ENCODE data around the gene NDEL1. TPM values are rescaled to one million over a fixed set of nuclear protein-coding genes. Genes with fewer than 3 reads are reported as not detected.

The NDEL1 gene
- total and polyA plus RNA-seq, 7 donors: 24.6 to 79.2 (median 37.7) TPM

DNA sequence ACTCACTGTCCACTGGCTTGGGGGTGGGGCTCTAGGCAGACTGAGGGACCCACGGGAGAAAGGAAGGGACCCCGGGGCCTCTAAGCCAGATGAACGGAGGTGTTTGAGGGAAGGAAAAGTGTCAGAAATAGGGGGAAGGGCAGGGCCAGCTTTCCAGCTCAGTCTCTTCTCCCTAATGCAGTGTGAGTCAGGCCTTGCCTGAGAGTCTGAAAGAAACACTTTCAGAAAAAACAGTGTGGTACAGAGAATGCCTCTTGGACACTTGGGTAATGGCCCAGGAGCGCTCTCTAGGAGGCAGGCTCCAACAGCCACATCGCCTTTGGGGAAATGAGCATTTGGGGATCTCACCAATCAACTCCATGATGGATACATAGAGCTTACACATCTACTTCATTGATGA is 46.9 kb downstream of the NDEL1 start:
- no peaks in the 10 kb centered on the region for H3K4me1 ChIP-seq
- intact Hi-C loops (cut with DNase I): no loop called here
- no peak overlapping the region for H3K4me3 ChIP-seq
- TF ChIP-seq, protein P1, sequence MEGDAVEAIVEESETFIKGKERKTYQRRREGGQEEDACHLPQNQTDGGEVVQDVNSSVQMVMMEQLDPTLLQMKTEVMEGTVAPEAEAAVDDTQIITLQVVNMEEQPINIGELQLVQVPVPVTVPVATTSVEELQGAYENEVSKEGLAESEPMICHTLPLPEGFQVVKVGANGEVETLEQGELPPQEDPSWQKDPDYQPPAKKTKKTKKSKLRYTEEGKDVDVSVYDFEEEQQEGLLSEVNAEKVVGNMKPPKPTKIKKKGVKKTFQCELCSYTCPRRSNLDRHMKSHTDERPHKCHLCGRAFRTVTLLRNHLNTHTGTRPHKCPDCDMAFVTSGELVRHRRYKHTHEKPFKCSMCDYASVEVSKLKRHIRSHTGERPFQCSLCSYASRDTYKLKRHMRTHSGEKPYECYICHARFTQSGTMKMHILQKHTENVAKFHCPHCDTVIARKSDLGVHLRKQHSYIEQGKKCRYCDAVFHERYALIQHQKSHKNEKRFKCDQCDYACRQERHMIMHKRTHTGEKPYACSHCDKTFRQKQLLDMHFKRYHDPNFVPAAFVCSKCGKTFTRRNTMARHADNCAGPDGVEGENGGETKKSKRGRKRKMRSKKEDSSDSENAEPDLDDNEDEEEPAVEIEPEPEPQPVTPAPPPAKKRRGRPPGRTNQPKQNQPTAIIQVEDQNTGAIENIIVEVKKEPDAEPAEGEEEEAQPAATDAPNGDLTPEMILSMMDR (IDR thresholded peaks at IDR 0.05): no peak
- H3K9me3 ChIP-seq: no peaks in the 10 kb centered on the region
- DNase-seq (no peak), ATAC-seq (no peak)
- no peak overlapping the region for H3K27ac ChIP-seq
- peaks cover 0 to 15% of the 10 kb centered on the region in 2 donors for H3K36me3 ChIP-seq (ENCODE audit: insufficient read depth in 1 of 2, low read depth in 1 of 2)
- WGBS, 3 donors: 88 to 89% (median 88%) methylated on average over 5 of the region's 5 CpGs
- no peaks in the 10 kb centered on the region for H3K27me3 ChIP-seq (ENCODE audit: insufficient read depth in 3 of 3, low read length in 2 of 3)

DNA sequence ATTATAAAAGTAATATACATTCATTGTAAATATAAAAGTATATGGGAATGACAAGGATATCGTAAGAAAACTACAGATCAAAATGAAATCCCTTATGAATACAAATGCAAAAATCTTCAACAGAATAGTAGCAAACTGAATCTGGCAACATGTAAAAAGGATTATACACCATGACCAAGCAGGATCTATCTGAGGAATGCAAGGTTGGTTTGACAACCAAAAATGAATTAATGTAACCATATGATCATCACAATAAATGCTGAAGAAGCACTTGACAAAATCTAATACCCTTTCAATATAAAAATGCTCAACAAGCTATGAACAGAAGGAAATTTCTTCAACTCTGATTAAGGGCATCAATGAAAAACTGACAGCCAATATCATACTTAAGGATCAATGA is 48.8 kb downstream of the NDEL1 start:
- intact Hi-C loops (cut with DNase I): no loop called here
- ATAC-seq (no peak), DNase-seq (no peak)
- TF ChIP-seq, protein P1 (IDR thresholded peaks at IDR 0.05): no peak
- Histone ChIP-seq H3K27me3 (ENCODE audit: insufficient read depth in 3 of 3, low read length in 2 of 3) (no peaks in the 10 kb centered on the region), H3K36me3 (ENCODE audit: insufficient read depth in 1 of 2, low read depth in 1 of 2) (peaks cover 0 to 6% of the 10 kb centered on the region in 2 donors), H3K27ac (no peak overlapping the region), H3K4me3 (no peak overlapping the region), H3K9me3 (no peaks in the 10 kb centered on the region), H3K4me1 (no peaks in the 10 kb centered on the region)
- 95 to 100% (median 100%) methylated on average over 1 of the region's 1 CpG for WGBS, 3 donors

DNA sequence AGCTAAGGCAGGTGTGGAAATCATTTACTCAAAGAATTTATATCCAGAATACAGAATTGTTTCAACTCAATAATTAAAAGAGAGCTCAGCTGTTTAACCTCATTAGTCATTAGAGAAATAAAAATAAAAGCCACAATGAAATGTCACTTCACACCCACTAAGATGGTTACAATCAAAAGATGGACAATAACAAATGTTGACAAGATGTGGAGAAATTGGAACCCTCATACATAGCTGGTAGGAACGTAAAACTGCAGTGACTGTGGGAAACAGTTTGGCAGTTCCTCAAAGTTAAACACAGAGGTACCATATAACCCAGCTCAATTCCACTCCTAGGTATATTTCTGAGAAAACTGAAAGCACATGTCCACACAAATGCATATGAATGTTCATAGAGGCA is 49.8 kb downstream of the NDEL1 start:
- WGBS, 3 donors: 52 to 81% (median 80%) methylated on average over 1 of the region's 1 CpG
- TF ChIP-seq, protein P1 (IDR thresholded peaks at IDR 0.05): no peak
- intact Hi-C loops (cut with DNase I): no loop called here

DNA sequence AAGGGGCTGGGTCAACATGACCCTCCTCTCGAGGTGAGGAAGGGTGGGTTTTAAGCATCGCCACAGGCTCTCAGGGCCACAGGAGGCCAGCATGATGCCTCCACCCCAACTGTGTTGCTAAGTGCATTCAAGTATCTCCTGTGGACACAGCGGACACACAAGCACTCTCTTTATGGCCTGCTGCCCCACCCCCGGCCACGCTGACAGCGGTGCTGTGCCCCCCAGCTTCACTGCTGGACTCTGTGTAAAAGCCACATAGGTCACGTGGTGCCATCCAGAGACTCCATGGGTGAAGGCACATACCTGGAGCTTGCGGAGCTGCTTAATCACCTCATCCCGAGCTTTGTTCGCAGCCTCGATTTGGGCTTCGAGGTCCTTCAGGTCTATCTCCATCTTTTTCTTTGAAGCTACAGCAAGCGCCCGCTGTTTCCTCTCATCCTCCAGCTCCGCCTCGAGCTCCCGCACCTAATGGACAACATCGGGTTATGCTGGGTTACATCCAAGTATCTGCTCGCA is 51.5 kb downstream of the NDEL1 start:
- WGBS, 3 donors: 84 to 91% (median 89%) methylated on average over 19 of the region's 19 CpGs
- peaks cover 0 to 10% of the 10 kb centered on the region in 2 donors for H3K36me3 ChIP-seq (ENCODE audit: insufficient read depth in 1 of 2, low read depth in 1 of 2)
- intact Hi-C loops (cut with DNase I): no loop called here

More for the DNA sequence above, 49.8 kb downstream of the NDEL1 start:
- Histone ChIP-seq H3K27me3 (ENCODE audit: insufficient read depth in 3 of 3, low read length in 2 of 3) (no peaks in the 10 kb centered on the region), H3K9me3 (no peaks in the 10 kb centered on the region), H3K27ac (no peak overlapping the region), H3K4me3 (no peak overlapping the region), H3K36me3 (ENCODE audit: insufficient read depth in 1 of 2, low read depth in 1 of 2) (peaks cover 0 to 6% of the 10 kb centered on the region in 2 donors), H3K4me1 (no peaks in the 10 kb centered on the region)
- ATAC-seq (no peak), DNase-seq (no peak)

More for the DNA sequence above, 51.5 kb downstream of the NDEL1 start:
- H3K4me3 ChIP-seq: no peak overlapping the region
- TF ChIP-seq, protein P1 (IDR thresholded peaks at IDR 0.05): no peak
- ATAC-seq (no peak), DNase-seq (no peak)
- H3K4me1 ChIP-seq: no peaks in the 10 kb centered on the region
- no peaks in the 10 kb centered on the region for H3K27me3 ChIP-seq (ENCODE audit: insufficient read depth in 3 of 3, low read length in 2 of 3)
- no peak overlapping the region for H3K27ac ChIP-seq
- H3K9me3 ChIP-seq: no peaks in the 10 kb centered on the region
